Glomerular visceral epithelial cell (primary cell): ENCODE results near the gene PABPC1L.

Experiments used
- DNase-seq: peaks from one replicate; pipeline ENCODE4 v3.0.0-alpha.2; 2016; ENCODE audit errors: extremely low spot score

The PABPC1L gene

DNA sequence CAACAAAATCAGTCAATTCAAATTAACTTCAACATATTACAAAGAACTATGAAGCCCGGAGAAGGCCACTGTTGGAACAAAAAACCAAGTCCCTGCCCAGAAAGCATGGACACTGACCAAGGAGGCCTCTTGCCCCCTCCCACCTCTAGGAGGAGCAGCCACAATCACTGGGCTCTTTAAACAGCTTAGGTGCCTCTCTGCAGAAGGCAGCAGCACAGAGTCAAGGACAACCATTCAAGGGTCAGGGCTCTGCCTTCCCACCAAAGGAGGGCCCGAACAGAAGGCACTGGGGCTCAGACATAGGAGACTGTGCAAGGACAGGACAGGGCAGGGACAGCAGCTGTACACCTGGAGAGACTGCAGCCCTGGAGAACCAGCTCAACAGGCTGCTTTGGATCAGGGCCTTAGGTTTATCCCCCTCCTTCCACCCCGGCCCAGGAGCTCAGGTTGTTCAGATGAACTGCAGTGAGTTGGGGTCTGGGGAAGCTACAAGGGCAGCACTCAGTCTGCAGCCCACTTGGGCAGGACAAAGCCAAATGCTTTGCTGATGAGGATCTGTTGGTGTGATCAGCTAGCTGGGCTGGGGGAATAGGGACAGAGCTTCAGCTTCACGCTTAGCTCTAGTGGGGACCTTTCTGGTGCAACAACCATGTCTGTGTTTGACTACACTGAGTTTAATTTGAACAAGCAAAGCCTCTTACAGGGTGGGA is 32.6 kb downstream of the PABPC1L start:
- no peak for DNase-seq

DNA sequence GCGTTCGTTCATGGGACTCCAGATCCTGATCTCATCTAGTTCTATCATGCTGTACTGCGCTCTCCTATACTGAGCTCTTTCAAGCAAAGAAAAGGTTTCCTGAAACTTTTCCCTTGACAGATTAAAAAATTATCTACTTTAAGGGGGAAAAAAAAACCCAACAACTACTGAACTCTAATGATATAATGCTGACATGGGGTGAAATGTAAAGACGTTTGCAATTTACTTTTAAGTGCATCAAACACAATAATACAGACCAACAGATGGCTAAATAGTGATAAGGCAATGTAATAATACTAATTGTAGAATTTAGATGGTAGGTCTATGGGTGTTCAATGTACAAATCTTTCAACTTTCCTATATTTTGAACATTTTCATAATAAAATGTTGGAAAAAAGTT is 34.0 kb downstream of the PABPC1L start:
- no peak for DNase-seq

DNA sequence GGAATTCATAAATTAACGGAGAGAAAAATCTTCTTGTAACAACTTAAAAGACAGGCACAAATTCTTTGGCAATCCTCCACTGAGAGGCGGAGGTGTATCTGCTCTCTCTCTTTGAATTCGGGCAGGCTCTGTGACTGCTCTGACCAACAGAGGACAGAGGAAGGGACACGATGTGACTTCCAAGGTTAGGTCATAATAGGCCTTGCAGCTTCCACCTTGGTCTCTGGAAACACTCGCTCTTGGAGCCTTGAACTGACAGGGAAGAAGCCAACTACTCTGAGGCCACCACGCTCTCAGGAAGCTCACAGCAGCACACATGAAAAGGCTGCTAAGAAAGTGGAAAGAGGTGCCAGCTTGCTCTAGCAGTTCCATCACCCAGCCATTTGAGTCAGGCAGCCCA is 35.4 kb downstream of the PABPC1L start:
- DNase-seq = no peak

DNA sequence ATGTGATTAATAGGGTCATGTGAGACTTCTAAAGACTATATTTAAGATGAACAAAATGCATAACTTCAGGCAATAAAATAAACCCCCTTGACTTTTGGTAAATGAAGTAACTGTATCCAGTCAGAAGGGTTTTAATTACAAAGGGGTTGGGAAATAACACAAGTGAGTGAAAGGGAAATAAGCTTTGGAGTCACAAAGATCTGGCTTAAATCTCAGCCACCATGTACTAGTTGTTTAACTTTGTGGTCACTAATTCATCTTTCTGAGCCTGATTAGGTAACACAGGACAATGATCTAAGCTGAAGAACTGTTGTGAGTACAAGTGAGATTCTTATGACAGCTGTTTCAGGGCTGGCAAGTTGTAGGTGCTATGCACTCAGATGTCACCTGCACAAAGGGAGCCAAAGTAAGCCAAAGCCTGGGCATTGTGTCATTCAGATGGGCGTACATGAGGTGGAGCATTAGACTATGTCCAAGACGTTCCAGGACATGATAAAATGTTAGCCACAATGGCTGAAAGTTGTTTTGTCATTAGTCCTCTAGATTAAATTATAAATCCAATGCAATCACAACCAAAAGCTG is 36.5 kb downstream of the PABPC1L start:
- DNase-seq = no peak

- DNase-seq = no peak
Observed at GRCh38 chr20:44948107-44948506, 38.2 kb downstream of the PABPC1L start.

DNA sequence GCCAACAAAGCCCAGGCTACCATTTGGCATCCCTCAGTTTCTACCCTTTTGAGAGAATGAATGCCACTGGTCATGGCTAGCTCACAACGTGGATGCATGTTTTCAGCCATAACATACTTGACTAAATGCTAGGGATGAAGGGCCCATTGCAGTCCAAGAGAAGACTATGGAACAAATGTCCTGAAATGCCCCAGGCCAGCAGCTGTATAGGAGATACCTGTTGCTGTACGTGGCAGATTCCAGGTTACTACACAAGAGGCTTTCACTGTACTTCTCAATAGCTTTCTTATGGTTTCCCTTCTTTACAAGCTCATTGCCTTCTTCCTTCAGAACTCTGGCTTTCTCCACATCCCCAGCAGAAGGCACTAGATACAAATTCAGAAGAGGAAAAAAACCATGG is 38.7 kb downstream of the PABPC1L start:
- DNase-seq = no peak

DNA sequence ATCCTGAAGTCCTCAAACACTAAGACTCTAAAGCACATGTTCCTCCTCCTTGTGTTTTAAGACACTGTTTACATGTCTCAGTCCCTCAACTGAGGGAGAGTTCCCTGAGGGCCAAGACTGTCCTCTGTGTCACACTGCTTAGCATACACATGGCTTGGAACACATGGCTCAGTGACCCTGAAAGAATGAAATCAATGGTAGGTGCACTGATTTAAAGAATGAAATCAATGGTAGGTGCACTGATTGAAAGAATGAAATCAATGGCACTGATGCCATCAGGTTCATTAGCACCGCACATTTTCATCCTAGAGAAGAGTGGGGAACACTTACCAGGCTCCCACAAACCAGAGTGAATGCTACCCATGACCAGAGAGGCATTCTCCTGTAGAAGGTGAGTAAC is 40.5 kb downstream of the PABPC1L start:
- no peak for DNase-seq

DNA sequence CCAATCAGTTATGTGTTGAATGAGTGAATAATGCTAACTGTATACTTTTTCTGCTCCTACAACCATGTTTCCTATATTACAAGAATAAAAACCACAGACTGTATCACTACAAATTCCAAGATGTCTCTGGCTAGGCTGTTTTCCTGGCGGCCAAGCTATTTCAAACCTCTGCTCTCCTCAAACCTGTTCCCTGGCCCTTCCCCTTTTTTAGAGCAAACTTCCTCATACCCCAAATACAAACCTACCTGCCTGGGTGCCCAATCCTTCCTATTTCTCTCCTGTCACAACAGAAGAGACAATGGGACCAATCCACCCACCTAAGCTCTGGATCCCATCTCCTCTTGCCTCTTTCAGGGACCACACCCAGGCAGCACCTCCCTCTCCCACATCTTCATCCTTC is 42.9 kb downstream of the PABPC1L start:
- no peak for DNase-seq

DNA sequence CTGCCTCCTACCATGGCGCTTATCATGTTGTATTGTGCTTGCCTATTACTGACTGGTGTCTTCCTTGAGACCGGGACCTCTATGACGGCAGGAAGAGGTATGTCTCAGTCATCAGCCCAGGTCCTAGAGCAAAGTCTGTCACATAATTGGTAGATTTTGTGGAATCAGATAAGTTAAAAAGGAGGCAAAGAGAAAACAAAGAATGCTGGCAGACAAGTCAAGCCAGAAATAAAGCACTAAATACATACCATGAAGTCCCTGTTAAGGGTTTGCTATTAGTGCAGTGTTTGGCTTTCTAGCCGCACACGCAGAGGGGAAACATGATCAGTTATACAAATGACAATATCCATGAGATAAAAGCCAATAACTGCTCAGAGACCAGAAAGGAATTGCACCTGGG is 44.4 kb downstream of the PABPC1L start:
- DNase-seq = no peak

DNA sequence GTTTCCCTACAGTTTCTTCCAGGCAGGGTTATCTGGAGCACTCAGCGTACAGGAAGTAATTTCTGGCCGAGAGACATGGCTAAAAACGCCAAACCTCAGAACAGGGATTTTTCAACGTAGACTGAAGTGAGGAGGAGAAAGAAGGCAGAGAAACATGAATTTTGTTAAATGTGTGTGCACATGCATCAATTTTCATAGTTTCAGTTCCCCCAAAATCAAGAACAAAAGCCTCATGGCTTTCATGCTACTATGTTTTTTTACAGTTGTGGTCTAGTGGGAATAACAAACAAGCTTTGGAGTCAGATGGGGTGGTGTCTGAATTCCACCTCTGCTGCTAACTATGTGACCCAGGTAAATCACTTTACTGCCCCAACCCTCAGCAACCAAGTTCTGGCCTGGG is 45.4 kb downstream of the PABPC1L start:
- DNase-seq = no peak

- DNase-seq = no peak
Observed at GRCh38 chr20:44956410-44956809, 46.5 kb downstream of the PABPC1L start.

GRCh38 chr20:44958276-44958675 is 48.4 kb downstream of the PABPC1L start:
- no peak for DNase-seq

- peak; percentile 37 for DNase-seq
Observed at GRCh38 chr20:44959082-44959637, 49.3 kb downstream of the PABPC1L start.

DNA sequence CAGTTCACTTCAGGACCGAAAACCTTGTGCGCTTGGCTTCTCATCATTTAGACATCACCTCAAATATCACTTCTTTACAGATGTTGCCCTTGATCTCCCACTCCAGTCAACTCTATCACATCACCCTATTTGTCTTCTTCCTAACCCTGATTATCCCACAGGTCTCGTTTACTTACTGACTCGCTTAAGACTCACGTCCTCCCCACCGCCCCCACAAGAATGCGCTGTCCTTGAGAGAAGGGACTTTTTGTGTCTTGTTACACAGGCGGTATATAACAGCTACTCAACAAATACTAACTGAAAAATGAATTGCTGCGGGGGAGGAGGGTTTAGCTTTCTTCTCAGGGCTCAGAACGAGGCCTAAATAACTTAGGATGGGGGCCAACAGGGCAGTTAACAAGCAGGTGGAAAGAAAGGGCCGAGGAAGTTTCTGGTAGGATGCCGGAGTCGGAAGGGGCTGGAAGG is 49.8 kb downstream of the PABPC1L start:
- DNase-seq = peak; percentile 47

GRCh38 chr20:44960103-44960852 is 50.4 kb downstream of the PABPC1L start, which contains the start of gene TOMM34:
TSS of gene TOMM34 (minus strand) at chr20:44960397. CDS start at chr20:44960333, 64 bp downstream.
- DNase-seq = peak; percentile 95

- no peak for DNase-seq
Observed at GRCh38 chr20:44961011-44961869, 51.4 kb downstream of the PABPC1L start.

GRCh38 chr20:44961870-44962267 is 52.0 kb downstream of the PABPC1L start:
- DNase-seq = no peak

- no peak for DNase-seq
Observed at GRCh38 chr20:44962483-44962882, 52.6 kb downstream of the PABPC1L start.

GRCh38 chr20:44963325-44964215 is 53.7 kb downstream of the PABPC1L start:
- DNase-seq = no peak

DNA sequence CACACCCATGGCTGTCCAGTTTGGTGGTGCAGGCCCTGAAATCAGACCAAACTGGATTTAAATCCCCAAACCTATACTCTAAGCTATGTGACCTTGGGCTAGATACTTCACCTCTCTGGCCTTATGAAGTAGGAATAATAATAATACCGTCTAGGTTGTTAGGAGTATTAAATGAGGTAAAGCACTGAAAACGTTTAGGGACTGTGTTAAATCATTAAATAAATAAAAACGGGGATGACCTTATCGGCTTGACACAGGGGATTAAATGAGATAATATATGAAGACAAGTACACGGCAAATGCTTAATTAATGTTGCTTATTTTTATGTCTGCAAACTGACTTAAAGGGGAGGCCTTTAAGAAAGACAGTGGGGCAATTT is 55.8 kb downstream of the PABPC1L start:
- DNase-seq = no peak
